ENCODE data around the gene GTF2H1.

Gene GTF2H1

GRCh38 chr11:18347471-18348125 lies 25.2 kb downstream of the GTF2H1 start:
- no peak overlapping the region for H3K4me3 ChIP-seq (ENCODE audit: low read depth, low read length)
- CTCF ChIA-PET, result interaction anchor here (0.6 to 1.4 kb wide), 4 partner anchors 13 to 503 kb away, joined by 3 to 7 read pairs (median 4); no protein-coding TSS in a partner anchor

GRCh38 chr11:18352581-18352980 lies 30.2 kb downstream of the GTF2H1 start:
- H3K9me3 ChIP-seq (ENCODE audit: control insufficient read depth, insufficient read depth, low read depth, low read length), result no peaks in the 10 kb centered on the region
- peaks cover 0 to 78% of the 10 kb centered on the region in 2 experiments for H3K36me3 ChIP-seq (ENCODE audit: control insufficient read depth in 2 of 2, insufficient read depth in 1 of 2, low read length in 2 of 2)
- no peak overlapping the region for H3K27ac ChIP-seq (ENCODE audit: extremely low read depth, low read depth, low read length)
- TF ChIP-seq ZNF768 (tag by site-specific recombination; IDR thresholded peaks at IDR 0.05) (no peak), ZNF777 (tag by site-specific recombination; IDR thresholded peaks at IDR 0.05; ENCODE audit: borderline replicate concordance) (no peak), ZNF626 (tag by site-specific recombination; IDR thresholded peaks at IDR 0.05) (no peak)
- no peak overlapping the region for H3K4me3 ChIP-seq (ENCODE audit: low read depth, low read length)
- ChIA-PET POLR2A (interaction anchor here (2.7 kb wide), 1 partner anchor 43 kb away, joined by 9 read pairs; the partner anchor contains the start of gene LDHA), CTCF (interaction anchor here (0.7 to 1.5 kb wide), 3 partner anchors 10 to 246 kb away, joined by 3 read pairs; no protein-coding TSS in a partner anchor)
- no peaks in the 10 kb centered on the region for H3K4me1 ChIP-seq (ENCODE audit: control insufficient read depth, insufficient read depth, low read length)

More at GRCh38 chr11:18347471-18348125, 25.2 kb downstream of the GTF2H1 start:
- no peaks in the 10 kb centered on the region for H3K9me3 ChIP-seq (ENCODE audit: control insufficient read depth, insufficient read depth, low read depth, low read length)
- no peaks in the 10 kb centered on the region for H3K4me1 ChIP-seq (ENCODE audit: control insufficient read depth, insufficient read depth, low read length)
- no peak overlapping the region for H3K27ac ChIP-seq (ENCODE audit: extremely low read depth, low read depth, low read length)
- POLR2A ChIA-PET, result interaction anchor here (1.4 kb wide), 1 partner anchor 47 kb away, joined by 5 read pairs; the partner anchor contains the start of gene LDHA
- TF ChIP-seq ZNF670 (tag by site-specific recombination; IDR thresholded peaks at IDR 0.05; ENCODE audit: low read depth), result no peak
- TF ChIP-seq ZBTB8A (tag by site-specific recombination; IDR thresholded peaks at IDR 0.05), result no peak
- no peak for TF ChIP-seq ZNF292 (tag by site-specific recombination; IDR thresholded peaks at IDR 0.05; ENCODE audit: borderline replicate concordance, low read depth)
- no peak for TF ChIP-seq ZNF433 (tag by site-specific recombination; IDR thresholded peaks at IDR 0.05; ENCODE audit: low read depth)
- no peak for TF ChIP-seq ZBTB44 (tag by site-specific recombination; IDR thresholded peaks at IDR 0.05)
- no peak for TF ChIP-seq ZNF677 (tag by site-specific recombination; IDR thresholded peaks at IDR 0.05)
- no peak for TF ChIP-seq ZNF530 (tag by site-specific recombination; IDR thresholded peaks at IDR 0.05; ENCODE audit: low read depth)
- TF ChIP-seq ZNF426 (tag by site-specific recombination; IDR thresholded peaks at IDR 0.05), result no peak
- TF ChIP-seq ZSCAN23 (tag by site-specific recombination; IDR thresholded peaks at IDR 0.05), result no peak
- TF ChIP-seq ZNF571 (tag by site-specific recombination; IDR thresholded peaks at IDR 0.05), result no peak
- no peak for TF ChIP-seq ZNF302 (tag by site-specific recombination; IDR thresholded peaks at IDR 0.05; ENCODE audit: low read depth)
- TF ChIP-seq BCL6B (tag by site-specific recombination; IDR thresholded peaks at IDR 0.05), result no peak
- no peak for TF ChIP-seq ZNF341 (tag by site-specific recombination; IDR thresholded peaks at IDR 0.05; ENCODE audit: low read depth)
- TF ChIP-seq KLF17 (tag by site-specific recombination; IDR thresholded peaks at IDR 0.05), result no peak
- TF ChIP-seq ZSCAN5A (tag by site-specific recombination; IDR thresholded peaks at IDR 0.05), result no peak
- no peak for TF ChIP-seq ZNF626 (tag by site-specific recombination; IDR thresholded peaks at IDR 0.05)
- TF ChIP-seq ZNF843 (tag by site-specific recombination; IDR thresholded peaks at IDR 0.05), result no peak
- peaks cover 5 to 81% of the 10 kb centered on the region in 2 experiments; a peak in 2 of 3 replicates for H3K36me3 ChIP-seq (ENCODE audit: control insufficient read depth in 2 of 2, insufficient read depth in 1 of 2, low read length in 2 of 2)

Measured in HEK293 (cell line).